KG1 (cell line): ENCODE measurements around the gene GNA12.

Experiments used
- DNase-seq: peaks from one replicate; lab custom pipeline; 2025; lab: John Stamatoyannopoulos, UW

GNA12 gene

GRCh38 chr7:2802504-2803341, 41.4 kb downstream of the GNA12 start:
- no peak for DNase-seq

DNA sequence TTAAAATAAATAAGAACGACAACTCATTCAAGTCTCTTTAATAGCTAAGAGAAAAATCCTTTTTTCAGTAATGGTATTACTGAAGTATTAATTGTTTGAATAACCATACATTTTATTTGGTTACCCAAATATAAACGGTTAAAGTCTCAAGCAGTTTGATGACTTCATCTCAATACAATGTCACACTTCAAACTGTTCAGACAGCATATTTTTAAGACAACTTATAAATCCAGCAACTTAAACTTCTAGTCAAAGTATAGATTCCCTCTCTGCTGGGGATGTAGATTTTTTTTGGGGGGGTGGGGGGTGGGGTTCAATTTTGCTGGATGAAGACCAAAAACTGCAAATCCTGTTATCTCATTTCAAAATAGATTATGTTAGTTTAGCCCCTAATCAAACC, 42.0 kb downstream of the GNA12 start:
- DNase-seq, result no peak

DNA sequence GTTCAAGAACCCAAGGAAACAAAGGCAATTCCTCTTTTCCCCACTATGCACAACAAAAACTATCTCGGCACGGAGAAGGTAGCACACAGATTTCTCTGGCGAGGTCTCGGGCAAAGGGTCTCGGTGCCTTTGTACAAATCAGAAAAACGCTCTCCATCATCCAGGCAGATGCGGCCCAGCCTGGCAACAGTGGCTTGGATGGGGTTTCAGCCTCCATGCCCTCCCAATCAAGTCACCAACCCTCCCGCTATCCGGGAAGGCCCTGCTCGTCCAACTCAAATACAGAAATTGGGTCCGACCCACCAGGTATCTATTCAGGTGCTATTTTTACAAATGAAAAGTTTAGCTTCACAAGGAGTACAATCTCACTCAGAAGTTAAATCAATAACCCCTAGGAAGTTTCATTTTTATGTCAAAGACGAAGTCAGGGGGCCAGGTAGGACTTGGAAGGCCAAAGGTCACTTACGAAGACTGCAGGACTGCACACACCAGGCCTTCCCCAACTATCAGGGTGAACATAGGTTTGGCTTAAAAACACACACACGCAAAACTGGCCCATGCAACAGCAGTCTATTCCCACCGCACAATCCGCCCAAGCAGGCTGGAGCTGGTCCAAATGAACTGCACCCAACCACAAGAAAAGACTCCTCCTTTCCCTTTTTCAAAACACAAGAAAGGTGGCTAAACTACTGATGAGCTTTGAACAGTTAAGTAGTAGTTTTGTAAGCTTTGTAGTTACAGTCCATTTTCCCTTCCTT, 43.0 kb downstream of the GNA12 start:
- no peak for DNase-seq

DNA sequence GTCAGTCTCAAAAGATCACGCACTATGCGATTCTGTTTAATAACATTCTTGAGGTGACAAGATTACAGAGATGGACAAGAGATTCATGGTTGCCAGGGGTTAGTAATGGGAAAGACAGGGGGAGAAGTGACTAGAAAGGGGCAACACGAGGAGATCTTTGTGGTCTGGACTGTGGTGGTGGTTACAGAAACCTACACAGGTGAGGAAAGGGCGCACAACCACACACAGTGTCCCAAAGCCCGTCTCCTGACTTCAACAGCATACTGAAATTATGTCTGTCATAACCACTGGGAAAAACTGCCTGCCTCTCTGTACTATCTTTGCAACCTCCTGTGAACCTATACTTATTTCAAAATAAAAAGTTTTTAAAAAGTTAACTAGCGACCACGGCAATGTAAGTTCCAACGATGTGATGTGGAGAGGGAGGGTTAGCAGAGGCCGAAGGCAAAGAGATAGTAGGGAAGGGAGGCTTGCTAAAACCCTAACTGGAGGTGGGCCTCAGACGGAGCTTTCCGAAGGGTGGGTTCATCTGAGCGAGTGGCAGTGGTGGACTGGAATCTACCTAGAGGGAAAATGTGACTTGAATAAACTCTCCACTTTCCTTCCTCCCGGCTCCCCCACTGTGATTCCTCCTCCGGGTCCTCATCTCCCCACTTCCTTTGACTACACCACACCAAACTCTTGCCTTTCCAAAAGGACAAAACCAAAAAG, 43.7 kb downstream of the GNA12 start:
- no peak for DNase-seq

DNA sequence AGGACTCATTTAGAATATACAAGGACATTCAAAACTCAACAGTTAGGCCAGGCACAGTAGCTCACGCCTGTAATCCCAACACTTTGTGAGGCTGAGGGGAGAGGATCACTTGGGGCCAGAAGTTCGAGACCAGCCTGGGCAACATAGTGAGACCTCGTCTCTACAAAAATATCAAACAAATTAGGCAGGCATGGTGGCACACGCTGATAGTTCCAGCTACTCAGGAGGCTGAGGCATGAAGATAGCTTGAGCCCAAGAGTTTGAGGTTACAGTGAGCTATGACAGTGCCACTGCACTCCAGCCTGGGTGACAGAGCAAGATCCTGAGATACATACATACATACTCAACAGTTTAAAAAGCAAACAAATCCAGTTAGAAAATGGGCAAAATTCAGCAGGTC, 44.9 kb downstream of the GNA12 start:
- DNase-seq, result no peak

DNA sequence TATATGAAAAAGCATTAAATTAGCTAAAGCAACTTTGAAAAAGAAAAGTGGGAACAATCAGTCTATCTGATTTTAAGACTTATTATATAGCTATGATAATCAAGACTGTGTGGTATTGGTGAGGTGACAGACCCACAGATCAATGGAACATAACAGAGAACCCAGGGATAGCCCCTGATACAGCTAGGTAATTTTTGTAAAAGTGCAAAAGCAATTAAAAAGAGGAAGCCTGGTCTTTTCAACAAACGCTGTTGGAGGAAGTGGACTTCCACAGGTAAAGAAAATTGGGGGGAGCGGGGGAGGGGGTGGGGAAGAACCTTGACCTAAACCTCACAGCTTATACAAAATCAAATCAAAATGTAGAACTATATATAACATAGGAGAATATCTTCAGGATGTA, 45.4 kb downstream of the GNA12 start:
- DNase-seq, result no peak

GRCh38 chr7:2796358-2797352, 47.5 kb downstream of the GNA12 start:
- DNase-seq, result no peak

DNA sequence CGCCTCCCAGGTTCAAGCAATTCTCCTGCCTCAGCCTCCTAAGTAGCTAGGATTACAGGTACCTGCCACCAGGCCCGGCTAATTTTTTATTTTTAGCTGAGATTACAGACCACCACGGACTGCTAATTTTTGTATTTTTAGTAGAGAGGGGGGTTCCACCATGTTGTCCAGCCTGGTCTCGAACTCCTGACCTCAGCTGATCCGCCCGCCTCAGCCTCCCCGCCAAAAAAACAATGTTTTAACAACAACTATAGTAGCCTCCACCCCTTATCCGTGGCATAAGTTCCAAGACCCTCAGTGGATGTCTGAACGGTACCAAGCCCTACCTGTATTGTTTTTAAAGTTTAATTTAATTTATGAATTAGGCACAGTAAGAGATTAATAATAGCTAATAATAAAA, 48.2 kb downstream of the GNA12 start:
- no peak for DNase-seq

- no peak for DNase-seq
Measured at GRCh38 chr7:2794836-2795636, 49.1 kb downstream of the GNA12 start.

- DNase-seq, result no peak
Measured at GRCh38 chr7:2792856-2793487, 51.1 kb downstream of the GNA12 start.

DNA sequence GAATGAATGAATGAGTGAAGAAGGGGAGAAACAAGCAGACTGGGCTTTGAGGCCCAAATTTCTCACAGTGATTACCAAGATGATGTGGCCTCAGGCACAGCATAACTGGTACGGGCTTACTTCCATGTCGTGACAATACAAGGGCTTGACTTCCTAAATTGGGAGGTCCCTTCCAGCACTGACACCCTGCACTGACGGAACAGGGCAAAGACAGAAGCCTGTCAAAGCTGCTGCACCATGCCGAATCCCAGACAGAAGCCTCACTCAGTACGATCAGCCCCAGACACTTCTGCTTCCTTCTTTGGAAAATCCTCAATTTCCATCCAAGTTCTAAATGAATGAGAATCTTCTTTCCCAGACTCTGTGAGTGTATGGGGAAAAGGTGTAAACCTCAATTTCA, 51.9 kb downstream of the GNA12 start:
- no peak for DNase-seq

GRCh38 chr7:2791390-2791789, 52.7 kb downstream of the GNA12 start:
- no peak for DNase-seq

GRCh38 chr7:2787251-2787951, 56.7 kb downstream of the GNA12 start:
- no peak for DNase-seq

DNA sequence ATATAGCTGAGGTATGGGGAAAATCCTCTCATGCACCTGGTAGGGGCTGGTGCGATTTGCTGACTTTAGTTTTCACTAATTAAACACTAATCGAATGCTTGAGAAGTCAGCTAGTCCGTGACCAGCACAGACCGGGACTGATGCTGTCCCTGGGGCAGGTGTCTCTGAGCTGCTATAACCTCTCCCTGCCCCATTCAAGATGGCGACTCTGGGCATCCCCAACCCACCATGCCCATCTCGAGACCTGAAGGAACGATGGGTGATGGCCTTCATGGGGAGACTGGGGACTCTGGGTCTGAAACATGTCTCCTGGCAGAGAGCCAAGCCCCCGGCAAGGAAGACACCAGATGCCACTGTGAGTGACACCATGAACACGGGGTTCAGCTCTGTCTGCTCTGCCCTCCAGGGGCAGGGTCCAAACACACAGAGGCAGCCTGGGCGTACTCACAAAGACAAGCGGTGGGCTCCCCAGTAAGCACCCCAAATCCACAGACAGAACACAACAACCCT, 57.4 kb downstream of the GNA12 start:
- DNase-seq, result no peak

DNA sequence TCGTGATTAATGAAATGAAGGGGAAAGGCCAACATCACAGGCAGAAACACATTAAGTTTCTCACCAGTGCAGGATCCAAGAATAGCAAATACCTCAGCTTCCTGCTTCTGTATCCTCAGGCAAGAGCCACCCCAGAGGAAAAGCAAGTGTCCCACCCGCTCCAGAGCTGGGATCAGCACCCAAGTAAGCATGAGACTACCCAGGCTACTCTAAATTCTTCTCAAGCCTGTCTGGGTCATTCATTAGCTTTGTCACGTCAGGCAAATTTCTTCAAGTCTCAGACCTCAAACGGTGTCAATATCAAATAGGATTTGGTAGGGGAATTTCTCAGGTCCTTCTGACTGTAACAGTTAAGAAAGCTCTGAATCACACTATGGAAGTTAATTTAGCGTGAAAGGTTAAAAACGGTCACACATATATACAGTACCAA, 59.0 kb downstream of the GNA12 start:
- DNase-seq, result no peak

GRCh38 chr7:2782565-2782964, 61.5 kb downstream of the GNA12 start:
- DNase-seq, result no peak

- DNase-seq, result no peak
Measured at GRCh38 chr7:2782121-2782520, 62.0 kb downstream of the GNA12 start.

- no peak for DNase-seq
Measured at GRCh38 chr7:2781636-2782035, 62.5 kb downstream of the GNA12 start.

GRCh38 chr7:2779051-2779450, 65.1 kb downstream of the GNA12 start:
- DNase-seq, result no peak
